H1 (cell line): ENCODE results near the gene OTOP3. TPM values are rescaled to one million over a fixed set of nuclear protein-coding genes. Genes with fewer than 3 reads are reported as not detected.
A peak's percentile ranks its signal among the peaks of the same experiment; 100 is the strongest.

Experiments used
- CTCF ChIA-PET: fragments of 300-600 bp; sonication (Branson Sonifier 250); formaldehyde crosslinking; loops from one replicate; lab custom pipeline; 2021; ENCODE audit not compliant: partially characterized antibody; lab: Charles Lee
- POLR2A ChIA-PET: fragments of 300-600 bp; sonication (Branson Sonifier 250); formaldehyde crosslinking; loops from one replicate; lab custom pipeline; 2021; ENCODE audit warnings: inconsistent platforms; ENCODE audit not compliant: partially characterized antibody; lab: Charles Lee
- DNase-seq, 2 experiments: peaks; one replicate each; pipeline versions ENCODE4 v3.0.0 to v3.0.0-alpha.2; 2010 to 2022; ENCODE audit warnings: low spot score in 2 of 2, low read depth in 1 of 2, mixed read lengths in 1 of 2
- FAIRE-seq: peaks from 2 replicates; lab custom pipeline; 2011; peaks lifted over from hg19 to GRCh38; lab: Jason Lieb, UNC
- H2AFZ ChIP-seq: 2 replicates; pipeline ENCODE4 v1.8.1; 2012; ENCODE audit warnings: low read length, inconsistent platforms
- H2AK5ac ChIP-seq: 2 replicates; pipeline ENCODE4 v1.6.1; 2013; ENCODE audit warnings: low read depth, low read length
- H2BK120ac ChIP-seq: replicated peaks from 2 replicates; pipeline ENCODE3; 2013; ENCODE audit warnings: low read depth, low read length, inconsistent platforms
- H2BK12ac ChIP-seq: 2 replicates; pipeline ENCODE4 v1.6.1; 2013; ENCODE audit warnings: low read depth, low read length
- H2BK15ac ChIP-seq: 2 replicates; pipeline ENCODE4 v1.6.1; 2013; ENCODE audit warnings: low read length
- H2BK20ac ChIP-seq: 2 replicates; pipeline ENCODE4 v1.6.1; 2013; ENCODE audit warnings: low read length
- H2BK5ac ChIP-seq: 2 replicates; pipeline ENCODE4 v1.6.1; 2013; ENCODE audit warnings: low read depth, low read length
- H3K14ac ChIP-seq: 2 replicates; pipeline ENCODE4 v1.6.1; 2013; ENCODE audit warnings: inconsistent platforms; ENCODE audit not compliant: insufficient read length
- H3K18ac ChIP-seq: 2 replicates; pipeline ENCODE4 v1.6.1; 2013; ENCODE audit warnings: low read length; ENCODE audit errors: extremely low read depth
- H3K23ac ChIP-seq: 2 replicates; pipeline ENCODE4 v1.6.1; 2013; ENCODE audit warnings: inconsistent platforms; ENCODE audit not compliant: insufficient read length
- H3K23me2 ChIP-seq: 2 replicates; pipeline ENCODE4 v1.6.1; 2013; ENCODE audit warnings: low read depth, low read length
- H3K27ac ChIP-seq: 2 replicates; pipeline ENCODE4 v1.6.1; 2011; ENCODE audit warnings: low read depth, low read length, inconsistent platforms
- H3K27me3 ChIP-seq, 4 experiments: replicated peaks in 1 of 4; 1 replicate in 1 of 4; 2 replicates in 3 of 4; pipeline versions ENCODE4 v1.6.1 to v1.8.1; 2011 to 2013; ENCODE audit warnings: low read length in 3 of 4, mild to moderate bottlenecking in 3 of 4, inconsistent platforms in 2 of 4, mixed read lengths in 2 of 4, moderate library complexity in 1 of 4; ENCODE audit not compliant: control insufficient read depth in 3 of 4, insufficient read depth in 3 of 4; ENCODE audit errors: extremely low read depth in 1 of 4
- H3K36me3 ChIP-seq, 4 experiments: 2 replicates each; pipeline versions ENCODE4 v1.6.1 to v1.8.1; 2011 to 2013; ENCODE audit warnings: mild to moderate bottlenecking in 4 of 4, low read length in 3 of 4, moderate library complexity in 2 of 4, control low read depth in 1 of 4, inconsistent platforms in 1 of 4; ENCODE audit not compliant: insufficient read depth in 4 of 4, control insufficient read depth in 2 of 4
- H3K4ac ChIP-seq: replicated peaks from 2 replicates; pipeline ENCODE3; 2013; ENCODE audit warnings: low read length, low read depth, mixed read lengths, inconsistent platforms; ENCODE audit not compliant: insufficient read length
- H3K4me1 ChIP-seq, 4 experiments: replicated peaks in 1 of 4; 1 replicate in 1 of 4; 2 replicates in 3 of 4; pipeline versions ENCODE4 v1.6.1 to v1.8.1; 2011 to 2013; ENCODE audit warnings: low read length in 3 of 4, inconsistent platforms in 2 of 4, mixed read lengths in 1 of 4; ENCODE audit not compliant: insufficient read depth in 4 of 4, control insufficient read depth in 3 of 4
- H3K4me2 ChIP-seq, 2 experiments: 2 replicates each; pipeline versions ENCODE4 v1.6.1 to v1.8.1; 2011 to 2013; ENCODE audit warnings: low read depth in 2 of 2, low read length in 2 of 2, control low read depth in 1 of 2, inconsistent platforms in 1 of 2, mild to moderate bottlenecking in 1 of 2; ENCODE audit not compliant: insufficient read depth in 1 of 2
- H3K4me3 ChIP-seq, 4 experiments: fragments of 200-600, 300-600 bp in 1 of 4; sonication (generic), shearing (Covaris generic), sonication (Bioruptor Twin) in 1 of 4; 2 replicates each; pipeline versions ENCODE4 v1.5.1 to v1.8.1; 2011 to 2016; ENCODE audit warnings: low read length in 4 of 4, low read depth in 3 of 4, control low read depth in 2 of 4, inconsistent platforms in 2 of 4, mild to moderate bottlenecking in 2 of 4, mixed read lengths in 1 of 4, moderate library complexity in 1 of 4; ENCODE audit not compliant: insufficient read depth in 2 of 4; ENCODE audit errors: extremely low read depth in 1 of 4
- H3K56ac ChIP-seq: replicated peaks from 2 replicates; pipeline ENCODE3; 2013; ENCODE audit warnings: low read depth, mild to moderate bottlenecking, mixed read lengths, low read length, inconsistent platforms; ENCODE audit not compliant: insufficient read length
- H3K79me1 ChIP-seq: 2 replicates; pipeline ENCODE4 v1.6.1; 2013; ENCODE audit warnings: low read depth, low read length, control low read depth
- H3K79me2 ChIP-seq, 2 experiments: 2 replicates each; pipeline versions ENCODE4 v1.6.1 to v1.8.1; 2012 to 2013; ENCODE audit warnings: low read length in 2 of 2, mild to moderate bottlenecking in 2 of 2, inconsistent platforms in 1 of 2; ENCODE audit not compliant: insufficient read depth in 2 of 2, control insufficient read depth in 1 of 2
- H3K9ac ChIP-seq, 4 experiments: replicated peaks in 1 of 4; 1 replicate in 1 of 4; 2 replicates in 3 of 4; pipeline versions ENCODE4 v1.6.1 to v1.8.1; 2011 to 2013; ENCODE audit warnings: low read depth in 3 of 4, low read length in 3 of 4, control low read depth in 2 of 4, mild to moderate bottlenecking in 2 of 4, moderate library complexity in 2 of 4, inconsistent platforms in 1 of 4; ENCODE audit errors: extremely low read depth in 1 of 4
- H3K9me3 ChIP-seq, 2 experiments: 2 replicates each; pipeline versions ENCODE4 v1.6.1 to v1.8.1; 2012 to 2013; ENCODE audit warnings: mild to moderate bottlenecking in 2 of 2, moderate library complexity in 2 of 2, control low read depth in 1 of 2, inconsistent platforms in 1 of 2, low read depth in 1 of 2, low read length in 1 of 2, mixed read lengths in 1 of 2; ENCODE audit not compliant: insufficient read depth in 2 of 2
- H4K20me1 ChIP-seq, 2 experiments: replicated peaks in 1 of 2; 2 replicates each; pipeline versions ENCODE3 to v1.8.1; 2011 to 2013; ENCODE audit warnings: inconsistent platforms in 2 of 2, low read length in 2 of 2, mild to moderate bottlenecking in 1 of 2; ENCODE audit not compliant: insufficient read depth in 2 of 2, control insufficient read depth in 1 of 2
- H4K5ac ChIP-seq: 2 replicates; pipeline ENCODE4 v1.6.1; 2013; ENCODE audit warnings: low read length, low read depth, mixed read lengths, inconsistent platforms; ENCODE audit not compliant: insufficient read length
- H4K8ac ChIP-seq: 2 replicates; pipeline ENCODE4 v1.8.0; 2013; ENCODE audit warnings: mild to moderate bottlenecking, moderate library complexity, low read length, inconsistent platforms; ENCODE audit not compliant: insufficient read depth; ENCODE audit errors: extremely low read depth
- H4K91ac ChIP-seq: replicated peaks from 2 replicates; pipeline ENCODE3; 2013; ENCODE audit warnings: low read length, mixed read lengths, inconsistent platforms; ENCODE audit not compliant: insufficient read length
- ASH2L ChIP-seq: fragments of 200-600, 300-600 bp; sonication (generic); IDR thresholded peaks from one replicate; pipeline ENCODE4 v1.7.1; 2017; ENCODE audit warnings: low read length
- SIN3A ChIP-seq, 2 experiments: IDR thresholded peaks in 1 of 2; conservative IDR thresholded peaks in 1 of 2; 2 replicates each; pipeline ENCODE4 v1.6.1; 2011 to 2012; ENCODE audit warnings: low read length in 2 of 2, improper control_type of control experiment in 1 of 2, low read depth in 1 of 2, mild to moderate bottlenecking in 1 of 2
- SP4 ChIP-seq: IDR thresholded peaks from 2 replicates; pipeline ENCODE4 v1.6.1; 2012; ENCODE audit warnings: low read length, inconsistent platforms
- WGBS, 2 experiments: shearing (Covaris generic) in 1 of 2; methylation state at CpG; one replicate each; pipeline versions ENCODE4 v1.1.6 to v1.1.7; 2013 to 2015; ENCODE audit warnings: low lambda C conversion rate in 2 of 2, mixed read lengths in 2 of 2, inconsistent platforms in 1 of 2, low coverage in 1 of 2, missing lambda C conversion rate in 1 of 2; ENCODE audit not compliant: insufficient replicate concordance in 2 of 2, insufficient coverage in 1 of 2, insufficient read length in 1 of 2; ENCODE audit errors: extremely low coverage in 1 of 2, missing lambda C conversion rate in 1 of 2; 5-methylcytosine and 5-hydroxymethylcytosine counted together
- polyA plus RNA-seq, 7 experiments: library from polyadenylated mRNA; depleted of rRNA in 3 of 7; stranded (reverse) in 5 of 7; unstranded in 2 of 7; fragments of >200 nt in 5 of 7; fragments of 200-250 nt in 2 of 7; gene quantifications; 1 replicate in 5 of 7; 2 replicates in 1 of 7; 4 replicates in 1 of 7; pipeline versions ENCODE4 v1.2.1 to v1.2.3, GENCODE V29; 2011 to 2013; ENCODE audit warnings: missing spikeins in 2 of 7, mixed read lengths in 2 of 7
- total RNA-seq: library from RNA; stranded (reverse); fragmentation: NEBNext Ultra II Directional; extraction: Animal tissue kit (Norgen Biotek cat#: 25700); gene quantifications from 2 replicates; pipeline ENCODE4 v1.2.1, GENCODE V29; 2021

The OTOP3 gene
- total and polyA plus RNA-seq, 2 of the 8 experiments (the other 6 are each of a cell fraction or from before 2014, with no cell fraction given), result 0.05 TPM; not detected in 1

- 66% methylated on average over 4 of the region's 5 CpGs; no CpG with 5 or more reads in 1 of the 2 experiments for WGBS, 2 experiments
- H2BK15ac ChIP-seq, result peak overlapping the region; percentile 7; the same call in 1 of the 2 replicates
- peaks cover 0 to 15% (median 10%) of the 10 kb centered on the region in 4 experiments; a peak in 6 of 7 replicates for H3K4me1 ChIP-seq
- H3K9me3 ChIP-seq, result no peaks in the 10 kb centered on the region
- peak; percentile 39 for TF ChIP-seq ASH2L
- TF ChIP-seq SIN3A (conservative IDR thresholded peaks at IDR 0.05 in 1 of 2, IDR thresholded peaks at IDR 0.05 in 1 of 2; ENCODE audit: low read depth in 1 of 2, low read length in 2 of 2), result no peak
- no peak for TF ChIP-seq SP4
- no peak overlapping the region; the same call in 1 of the 2 replicates for H3K18ac ChIP-seq
- H4K20me1 ChIP-seq, result peaks cover 0 to 1% of the 10 kb centered on the region in 2 experiments
- peak overlapping the region; percentile 21 to 50; a peak in 2 of 4 replicates for H3K4me2 ChIP-seq
- no peak overlapping the region for H4K8ac ChIP-seq
- H3K27ac ChIP-seq, result 0 out of 2 replicates have a peak overlapping the region, but pooled peaks have one; percentile 1
- ChIA-PET CTCF (interaction anchor here (1.2 to 19.8 kb wide), 6 partner anchors 10 to 57 kb away, joined by 3 to 345 read pairs (median 7); partner anchors contain the start of genes MRPL58 and OTOP2), POLR2A (interaction anchor here (0.7 to 1.6 kb wide), 5 partner anchors 8 to 66 kb away, joined by 3 to 6 read pairs (median 5); partner anchors contain the start of gene MRPL58)
- FAIRE-seq (no peak), DNase-seq (no peak)
- H3K23ac ChIP-seq, result no peak overlapping the region
- H4K91ac ChIP-seq, result peak overlapping the region; percentile 89
- H2BK120ac ChIP-seq, result peak overlapping the region; percentile 64
- no peak overlapping the region for H2BK5ac ChIP-seq
- H3K14ac ChIP-seq, result no peak overlapping the region
- no peaks in the 10 kb centered on the region for H3K79me2 ChIP-seq
- peaks cover 12 to 23% (median 21%) of the 10 kb centered on the region in 4 experiments for H3K27me3 ChIP-seq
- peaks cover 13% of the 10 kb centered on the region; the same call in 1 of the 2 replicates for H3K23me2 ChIP-seq
- no peak overlapping the region for H3K9ac ChIP-seq
- no peak overlapping the region for H2BK12ac ChIP-seq
- no peak overlapping the region for H3K4me3 ChIP-seq
- H4K5ac ChIP-seq, result no peak overlapping the region
- no peak overlapping the region for H2AK5ac ChIP-seq
- H3K56ac ChIP-seq, result no peak overlapping the region
- no peak overlapping the region for H3K4ac ChIP-seq
- H2BK20ac ChIP-seq, result no peak overlapping the region
- no peaks in the 10 kb centered on the region for H3K36me3 ChIP-seq
- no peak overlapping the region for H2AFZ ChIP-seq
- H3K79me1 ChIP-seq, result no peaks in the 10 kb centered on the region
These were observed 32.7 kb downstream of the OTOP3 start for GRCh38 chr17:74968361-74968780.
